ENCODE data around the gene LAMP1.
"Not testable (repeated sequence)": the region's sequence is repeated elsewhere in the genome, so short reads cannot be mapped to it uniquely, and the experiment has no call there.

LAMP1 gene

GRCh38 chr13:113327766-113328471 is 30.9 kb downstream of the LAMP1 start:
- DNase-seq (ENCODE audit: low spot score): no peak

GRCh38 chr13:113328851-113329250 is 31.8 kb downstream of the LAMP1 start:
- DNase-seq (ENCODE audit: low spot score): no peak

GRCh38 chr13:113329656-113330312 is 32.7 kb downstream of the LAMP1 start:
- DNase-seq (ENCODE audit: low spot score): no peak

GRCh38 chr13:113332615-113333014 is 35.6 kb downstream of the LAMP1 start:
- no peak for DNase-seq (ENCODE audit: low spot score)

GRCh38 chr13:113333076-113333475 is 36.0 kb downstream of the LAMP1 start:
- no peak for DNase-seq (ENCODE audit: low spot score)

GRCh38 chr13:113337556-113337955 is 40.5 kb downstream of the LAMP1 start:
- no peak for DNase-seq (ENCODE audit: low spot score)

GRCh38 chr13:113337976-113338375 is 40.9 kb downstream of the LAMP1 start:
- DNase-seq (ENCODE audit: low spot score): no peak

GRCh38 chr13:113338451-113338850 is 41.4 kb downstream of the LAMP1 start:
- DNase-seq (ENCODE audit: low spot score): no peak

GRCh38 chr13:113342820-113343691 is 46.0 kb downstream of the LAMP1 start:
- no peak for DNase-seq (ENCODE audit: low spot score)

GRCh38 chr13:113343692-113343968 is 46.6 kb downstream of the LAMP1 start:
- no peak for DNase-seq (ENCODE audit: low spot score)

- DNase-seq (ENCODE audit: low spot score): no peak
These were observed 48.4 kb downstream of the LAMP1 start for GRCh38 chr13:113345486-113345885.

GRCh38 chr13:113347736-113348225 is 50.7 kb downstream of the LAMP1 start:
- DNase-seq (ENCODE audit: low spot score): not testable (repeated sequence)

GRCh38 chr13:113348591-113348990 is 51.6 kb downstream of the LAMP1 start:
- no peak for DNase-seq (ENCODE audit: low spot score)

GRCh38 chr13:113349050-113349449 is 52.0 kb downstream of the LAMP1 start:
- DNase-seq (ENCODE audit: low spot score): no peak

GRCh38 chr13:113349491-113349890 is 52.5 kb downstream of the LAMP1 start:
- no peak for DNase-seq (ENCODE audit: low spot score)

- no peak for DNase-seq (ENCODE audit: low spot score)
These were observed 53.3 kb downstream of the LAMP1 start for GRCh38 chr13:113350065-113350937.

GRCh38 chr13:113350938-113351335 is 53.9 kb downstream of the LAMP1 start:
- DNase-seq (ENCODE audit: low spot score): no peak

GRCh38 chr13:113351514-113352026 is 54.5 kb downstream of the LAMP1 start:
- DNase-seq (ENCODE audit: low spot score): no peak

GRCh38 chr13:113353254-113353653 is 56.2 kb downstream of the LAMP1 start:
- no peak for DNase-seq (ENCODE audit: low spot score)

GRCh38 chr13:113354831-113355610 is 58.0 kb downstream of the LAMP1 start:
- DNase-seq (ENCODE audit: low spot score): no peak

- no peak for DNase-seq (ENCODE audit: low spot score)
These were observed 58.6 kb downstream of the LAMP1 start for GRCh38 chr13:113355621-113356020.
